GM12878 (cell line): ENCODE data around the gene ADAMTS17. TPM values are rescaled to one million over a fixed set of nuclear protein-coding genes. Genes with fewer than 3 reads are reported as not detected.

Experiments
- ATAC-seq: fragments of 200-7000 bp; cut with Tn5 transposase; 3 replicates; pipeline ENCODE4 v1.9.1; 2020; ENCODE audit warnings: mild to moderate bottlenecking, moderate library complexity
- BruUV-seq: library from RNA; stranded (reverse); fragments of 400-500 nt; replicated peaks from 2 replicates; lab custom pipeline; 2021; lab: Mats Ljungman, UMichigan
- CTCF ChIA-PET: fragments of 300-600 bp; sonication (Branson Sonifier 250); formaldehyde crosslinking; extraction: SDS; loops from one replicate; lab custom pipeline; 2021; ENCODE audit warnings: inconsistent platforms; lab: Yijun Ruan, JAX
- POLR2A ChIA-PET: fragments of 350-600 bp; formaldehyde crosslinking; extraction: SDS; loops from one replicate; lab custom pipeline; 2021; ENCODE audit warnings: inconsistent platforms; lab: Charles Lee
- RAD21 ChIA-PET: fragments of 300-600 bp; sonication (Branson Sonifier 250); formaldehyde crosslinking; loops from one replicate; lab custom pipeline; 2023; ENCODE audit warnings: antibody characterized with exemption; ENCODE audit not compliant: unreplicated experiment; lab: Charles Lee
- SMC1A ChIA-PET: fragments of 300-600 bp; sonication (Branson Sonifier 250); formaldehyde crosslinking; loops from one replicate; lab custom pipeline; 2023; ENCODE audit not compliant: unreplicated experiment, uncharacterized antibody; lab: Charles Lee
- DNase-seq: peaks from one replicate; pipeline ENCODE4 v3.0.0-alpha.2; 2011; ENCODE audit warnings: low read depth, low spot score
- FAIRE-seq: peaks from 3 replicates; lab custom pipeline; 2011; peaks lifted over from hg19 to GRCh38; lab: Jason Lieb, UNC
- H2AFZ ChIP-seq: 2 replicates; pipeline ENCODE4 v1.6.0; 2011; ENCODE audit warnings: low read depth, low read length, control low read depth; ENCODE audit not compliant: control insufficient read depth
- H3K27ac ChIP-seq: 2 replicates; pipeline ENCODE4 v1.5.1; 2011; ENCODE audit warnings: control low read depth; ENCODE audit not compliant: control insufficient read depth, insufficient read depth
- H3K27me3 ChIP-seq, 2 experiments: replicated peaks in 1 of 2; 2 replicates each; pipeline versions ENCODE4 v1.6.0 to v1.6.1; 2011; ENCODE audit warnings: low read length in 1 of 2; ENCODE audit not compliant: control insufficient read depth in 2 of 2, insufficient read depth in 2 of 2
- H3K36me3 ChIP-seq, 2 experiments: 2 replicates each; pipeline ENCODE4 v1.5.1; 2011; ENCODE audit warnings: low read length in 1 of 2; ENCODE audit not compliant: control insufficient read depth in 2 of 2, insufficient read depth in 2 of 2
- H3K4me1 ChIP-seq: 2 replicates; pipeline ENCODE4 v1.6.1; 2011; ENCODE audit warnings: mild to moderate bottlenecking, low read length, moderate library complexity, mixed read lengths; ENCODE audit not compliant: control insufficient read depth, insufficient read depth
- H3K4me2 ChIP-seq: 2 replicates; pipeline ENCODE4 v1.6.0; 2011; ENCODE audit warnings: control low read depth; ENCODE audit not compliant: control insufficient read depth, insufficient read depth
- H3K4me3 ChIP-seq: fragments of 200-600 bp; sonication (generic); 2 replicates; pipeline ENCODE4 v1.5.1; 2016
- H3K79me2 ChIP-seq: 2 replicates; pipeline ENCODE4 v1.6.0; 2011; ENCODE audit warnings: low read length; ENCODE audit not compliant: control insufficient read depth, insufficient read depth
- H3K9ac ChIP-seq: 2 replicates; pipeline ENCODE4 v1.8.0; 2011; ENCODE audit warnings: low read length, control low read depth, mixed read lengths; ENCODE audit not compliant: control insufficient read depth, insufficient read depth
- H3K9me3 ChIP-seq: replicated peaks from 3 replicates; pipeline ENCODE4 v1.5.1; 2011; ENCODE audit warnings: mild to moderate bottlenecking, low read length; ENCODE audit not compliant: control insufficient read depth, insufficient read depth
- H4K20me1 ChIP-seq: 2 replicates; pipeline ENCODE4 v1.6.0; 2011; ENCODE audit not compliant: control insufficient read depth, insufficient read depth
- ATF3 ChIP-seq: IDR thresholded peaks from 2 replicates; pipeline ENCODE4 v1.6.1; 2011; ENCODE audit warnings: low read depth, mild to moderate bottlenecking, low read length, moderate library complexity, borderline replicate concordance; ENCODE audit errors: extremely low read depth
- BCL3 ChIP-seq: IDR thresholded peaks from 2 replicates; pipeline ENCODE4 v1.6.1; 2011; ENCODE audit warnings: borderline replicate concordance, low read depth, mild to moderate bottlenecking, moderate library complexity, low read length; ENCODE audit not compliant: insufficient read depth, poor library complexity, severe bottlenecking
- CREM ChIP-seq: IDR thresholded peaks from 2 replicates; pipeline ENCODE4 v1.6.1; 2014; ENCODE audit warnings: antibody characterized with exemption, low read depth
- FOXM1 ChIP-seq: IDR thresholded peaks from 2 replicates; pipeline ENCODE4 v1.6.1; 2012; ENCODE audit warnings: low read depth, mild to moderate bottlenecking, inconsistent platforms, low read length, moderate library complexity
- KLF5 ChIP-seq: fragments of 450-650 bp; IDR thresholded peaks from 2 replicates; pipeline ENCODE4 v1.6.1; 2014; ENCODE audit warnings: mild to moderate bottlenecking; ENCODE audit not compliant: partially characterized antibody
- NFXL1 ChIP-seq: fragments of 450-650 bp; IDR thresholded peaks from 2 replicates; pipeline ENCODE4 v1.6.1; 2017; ENCODE audit warnings: antibody characterized with exemption, mild to moderate bottlenecking, borderline replicate concordance
- POLR2AphosphoS5 ChIP-seq: IDR thresholded peaks from 2 replicates; pipeline ENCODE4 v1.6.1; 2011; ENCODE audit warnings: mild to moderate bottlenecking, low read length, inconsistent platforms
- TCF3 ChIP-seq: IDR thresholded peaks from 2 replicates; pipeline ENCODE4 v1.6.1; 2012; ENCODE audit warnings: low read depth, mild to moderate bottlenecking, low read length, borderline replicate concordance; ENCODE audit not compliant: insufficient read depth
- ZBTB33 ChIP-seq: fragments of 450-650 bp; IDR thresholded peaks from 2 replicates; pipeline ENCODE4 v1.6.1; 2017; ENCODE audit warnings: mild to moderate bottlenecking
- ZBTB4 ChIP-seq: fragments of 450-650 bp; formaldehyde crosslinking; IDR thresholded peaks from 2 replicates; pipeline ENCODE4 v1.4.0; 2022; ENCODE audit warnings: mild to moderate bottlenecking, moderate library complexity
- ZNF24 ChIP-seq: fragments of 450-650 bp; IDR thresholded peaks from 2 replicates; pipeline ENCODE4 v1.6.1; 2017; ENCODE audit warnings: antibody characterized with exemption, mild to moderate bottlenecking
- ZNF592 ChIP-seq: fragments of 450-650 bp; IDR thresholded peaks from 2 replicates; pipeline ENCODE4 v1.6.1; 2017; ENCODE audit warnings: mild to moderate bottlenecking, moderate library complexity
- WGBS: methylation state at CpG from one replicate; pipeline ENCODE4 v1.1.6; 2016; ENCODE audit warnings: low lambda C conversion rate; ENCODE audit not compliant: insufficient replicate concordance, insufficient coverage; ENCODE audit errors: missing lambda C conversion rate; 5-methylcytosine and 5-hydroxymethylcytosine counted together
- in situ Hi-C: fragments of 300-500 bp; cut with MboI; formaldehyde crosslinking; loops from 9 replicates; pipeline ENCODE4 v1.14.3; 2018; ENCODE audit warnings: mixed read lengths
- intact Hi-C: fragments of 100-400 bp; cut with micrococcal nuclease; formaldehyde crosslinking; loops from one replicate; pipeline ENCODE4 v1.14.2; 2022; ENCODE audit not compliant: unreplicated experiment
- polyA plus RNA-seq, 11 experiments: library from polyadenylated mRNA; depleted of rRNA in 4 of 11; unstranded in 6 of 11; stranded (reverse) in 5 of 11; fragments of >200 nt; fragmentation: Nextera tagmentation in 4 of 11; fragmentation: Illumina TruSeq in 1 of 11; extraction: Ambion mirVana in 4 of 11; extraction: Trizol in 1 of 11; gene quantifications; 1 replicate in 1 of 11; 2 replicates in 10 of 11; pipeline versions ENCODE4 v1.2.1 to v1.2.3, GENCODE V29; 2011 to 2016; ENCODE audit warnings: inconsistent platforms in 2 of 11, missing spikeins in 2 of 11, low read depth in 1 of 11
- total RNA-seq, 4 experiments: library from RNA; depleted of rRNA in 3 of 4; stranded (reverse); fragments of >200 nt in 3 of 4; fragmentation: Illumina TruSeq in 1 of 4; extraction: Trizol in 1 of 4; gene quantifications; 2 replicates each; pipeline versions ENCODE4 v1.2.1 to v1.2.3, GENCODE V29; 2013 to 2021

The ADAMTS17 gene
- total and polyA plus RNA-seq, 10 of the 15 experiments (the other 5 are each of a cell fraction or from before 2014, with no cell fraction given), result 0.04 to 0.50 (median 0.10) TPM; not detected in 4

- no peak overlapping the region for H2AFZ ChIP-seq
- FAIRE-seq (no peak), ATAC-seq (no peak), DNase-seq (no peak)
- CTCF ChIA-PET, result no interaction called here
- H3K9ac ChIP-seq, result no peak overlapping the region
- BruUV-seq, result no TSS peak
- H3K27ac ChIP-seq, result no peak overlapping the region
- RAD21 ChIA-PET, result no interaction called here
- POLR2A ChIA-PET, result no interaction called here
- H3K27me3 ChIP-seq, result no peaks in the 10 kb centered on the region
- in situ Hi-C loops (no loop called here), intact Hi-C loops (no loop called here)
- H3K4me2 ChIP-seq, result no peak overlapping the region
- no peaks in the 10 kb centered on the region for H3K4me1 ChIP-seq
- SMC1A ChIA-PET, result no interaction called here
- no peak overlapping the region for H3K4me3 ChIP-seq
- WGBS, result 32% methylated on average over 8 of the region's 8 CpGs
- no peaks in the 10 kb centered on the region for H3K79me2 ChIP-seq
- no peaks in the 10 kb centered on the region for H3K36me3 ChIP-seq
- H4K20me1 ChIP-seq, result no peaks in the 10 kb centered on the region
- no peaks in the 10 kb centered on the region; the same call in 2 of the 3 replicates for H3K9me3 ChIP-seq
- TF ChIP-seq ZNF24 (no peak), TCF3 (no peak), ZBTB4 (no peak), NFXL1 (no peak), CREM (no peak), BCL3 (no peak), ATF3 (no peak), ZBTB33 (no peak), FOXM1 (no peak), KLF5 (no peak), POLR2AphosphoS5 (no peak), ZNF592 (no peak)
Observed at GRCh38 chr15:100295939-100296565, 45.7 kb downstream of the ADAMTS17 start.
